Hematopoietic multipotent progenitor cell treated with erythropoietin and hydrocortisone succinate and interleukin-3 and kit ligand, for 8 days (in vitro differentiated cells): ENCODE data around the gene PEAK1.

Experiments used
- DNase-seq: peaks from one replicate; pipeline ENCODE4 v3.0.0-alpha.2; 2015

Gene PEAK1

DNA sequence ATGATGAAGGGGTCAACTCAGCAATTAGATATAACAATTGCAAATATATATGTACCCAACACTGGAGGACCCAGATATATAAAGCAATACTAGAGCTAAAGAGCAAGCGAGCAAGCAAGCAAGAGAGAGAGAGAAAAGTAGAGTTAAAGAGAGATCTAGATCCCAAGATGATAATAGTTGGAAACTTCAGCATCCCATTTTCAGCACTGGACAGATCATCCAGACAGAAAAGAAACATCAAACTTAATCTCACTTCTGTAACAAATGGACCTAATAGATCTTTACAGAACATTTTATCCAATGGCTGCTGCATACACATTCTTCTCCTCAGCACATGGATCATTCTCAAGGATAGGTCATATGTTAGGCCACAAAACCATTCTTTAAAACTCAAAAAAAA lies 23.2 kb downstream of the PEAK1 start:
- DNase-seq, result no peak

- DNase-seq, result no peak
Observed at GRCh38 chr15:77395013-77395774, 24.7 kb downstream of the PEAK1 start.

- no peak for DNase-seq
Observed at GRCh38 chr15:77393471-77393840, 26.4 kb downstream of the PEAK1 start.

DNA sequence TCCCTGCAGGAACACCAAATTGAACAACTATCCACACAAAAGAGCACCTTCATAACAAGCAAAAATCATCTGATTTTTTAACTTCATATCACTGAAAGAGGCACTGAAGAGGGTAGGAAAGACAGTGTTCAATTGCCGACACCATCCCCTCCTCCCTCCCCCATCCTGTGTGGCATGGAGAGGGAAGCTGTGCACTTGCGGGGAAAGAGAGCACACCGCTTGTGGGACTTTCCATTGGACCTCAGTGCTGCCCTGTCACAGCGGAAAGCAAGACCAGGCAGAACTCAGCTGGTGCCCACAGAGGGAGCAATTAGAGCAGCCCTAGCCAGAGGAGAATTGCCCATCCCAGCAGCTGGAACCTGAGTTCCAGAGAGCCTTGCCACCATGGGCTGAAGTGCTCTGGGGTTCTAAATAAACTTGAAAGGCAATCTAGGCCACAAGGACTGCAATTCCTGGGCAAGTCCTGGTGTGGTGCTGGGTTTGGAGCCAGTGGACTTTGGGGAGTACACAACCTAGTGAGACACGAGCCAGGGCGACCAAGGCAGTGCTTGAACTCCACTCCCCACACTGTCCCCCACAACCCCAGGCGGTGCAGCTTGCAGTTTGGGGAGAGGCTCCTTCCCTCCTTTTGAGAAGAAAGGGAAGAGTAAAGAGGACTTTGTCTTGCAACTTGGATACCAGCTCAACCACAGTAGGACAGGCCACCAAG lies 27.0 kb downstream of the PEAK1 start:
- DNase-seq, result no peak

GRCh38 chr15:77391372-77391951 lies 28.4 kb downstream of the PEAK1 start:
- no peak for DNase-seq

GRCh38 chr15:77387365-77388105 lies 32.4 kb downstream of the PEAK1 start:
- DNase-seq, result peak; percentile 39

GRCh38 chr15:77386626-77387025 lies 33.3 kb downstream of the PEAK1 start:
- DNase-seq, result no peak

GRCh38 chr15:77384589-77385359 lies 35.1 kb downstream of the PEAK1 start:
- no peak for DNase-seq

- DNase-seq, result no peak
Observed at GRCh38 chr15:77384086-77384485, 35.8 kb downstream of the PEAK1 start.

DNA sequence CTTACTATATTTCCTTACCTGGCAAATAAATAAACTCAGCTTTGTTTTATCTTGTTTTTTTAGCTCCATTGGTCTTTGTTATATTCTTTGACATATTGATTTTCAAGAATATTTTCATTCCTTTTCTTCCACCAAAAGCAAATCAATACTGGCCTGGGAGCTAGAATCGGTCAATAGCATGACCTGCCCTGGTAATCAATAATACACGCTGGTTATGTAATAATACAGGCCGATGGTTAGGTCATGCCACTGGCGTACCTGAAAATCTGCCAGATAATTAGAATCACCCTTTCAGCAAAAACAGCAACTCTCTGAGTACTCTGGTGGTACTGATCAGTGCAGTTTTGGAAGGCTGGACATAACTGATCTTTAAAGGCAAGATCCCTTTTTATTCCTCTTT lies 39.9 kb downstream of the PEAK1 start:
- no peak for DNase-seq

- DNase-seq, result no peak
Observed at GRCh38 chr15:77376770-77377169, 43.1 kb downstream of the PEAK1 start.

- DNase-seq, result no peak
Observed at GRCh38 chr15:77375133-77375532, 44.8 kb downstream of the PEAK1 start.

DNA sequence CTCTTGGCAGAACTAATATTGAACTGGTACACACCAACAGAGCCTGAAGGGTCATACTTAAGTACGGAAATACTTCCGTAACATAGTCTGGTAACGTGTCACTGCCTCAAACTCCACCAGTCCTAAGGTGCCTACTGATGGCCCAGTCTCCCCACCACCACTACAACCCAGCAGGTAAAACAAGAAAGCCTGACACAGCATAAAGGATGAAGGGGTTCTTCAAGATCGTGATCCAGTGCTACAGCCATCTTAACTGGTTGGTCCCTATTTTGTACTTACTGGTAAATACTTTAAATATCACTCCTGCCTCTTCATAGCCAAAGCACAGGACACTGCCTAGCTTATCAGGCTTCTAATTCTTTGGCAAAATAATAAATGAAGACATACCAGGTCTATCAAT lies 46.5 kb downstream of the PEAK1 start:
- no peak for DNase-seq

GRCh38 chr15:77371850-77372563 lies 47.9 kb downstream of the PEAK1 start:
- DNase-seq, result no peak

DNA sequence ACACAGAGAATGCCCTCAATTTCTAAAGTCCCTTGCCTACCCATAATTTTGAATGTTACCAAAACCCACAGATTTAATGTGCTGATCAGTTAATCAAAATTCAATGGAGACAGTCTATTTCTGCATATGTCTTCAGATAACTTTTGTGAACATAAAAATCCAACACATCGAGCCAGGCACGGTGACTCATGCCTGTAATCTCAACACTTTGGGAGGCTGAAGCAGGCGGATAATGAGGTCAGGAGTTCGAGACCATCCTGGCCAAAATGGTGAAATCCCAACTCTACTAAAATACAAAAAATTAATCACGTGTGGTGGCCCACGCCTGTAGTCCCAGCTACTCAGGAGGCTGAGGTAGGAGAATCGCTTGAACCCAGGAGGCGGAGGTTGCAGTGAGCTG lies 49.3 kb downstream of the PEAK1 start:
- no peak for DNase-seq

DNA sequence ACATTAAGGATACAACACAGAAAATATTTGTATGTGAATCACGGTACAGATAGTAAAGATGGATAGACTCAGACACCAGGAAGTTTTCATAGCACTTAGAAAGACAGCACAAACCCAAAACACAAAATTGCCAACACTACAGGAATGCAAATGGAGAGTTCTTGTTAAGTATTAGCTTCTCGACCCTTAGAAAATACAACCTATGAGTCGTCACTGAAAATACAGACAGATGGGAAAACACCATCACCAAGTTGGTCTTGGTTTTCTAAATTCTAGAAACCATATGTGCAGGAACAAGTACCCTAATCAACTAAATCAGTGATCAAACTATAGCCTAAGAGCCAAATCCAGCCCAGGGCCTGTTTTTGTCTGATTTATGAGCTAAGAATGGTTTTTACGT lies 50.7 kb downstream of the PEAK1 start:
- no peak for DNase-seq

GRCh38 chr15:77367631-77368030 lies 52.3 kb downstream of the PEAK1 start:
- no peak for DNase-seq

DNA sequence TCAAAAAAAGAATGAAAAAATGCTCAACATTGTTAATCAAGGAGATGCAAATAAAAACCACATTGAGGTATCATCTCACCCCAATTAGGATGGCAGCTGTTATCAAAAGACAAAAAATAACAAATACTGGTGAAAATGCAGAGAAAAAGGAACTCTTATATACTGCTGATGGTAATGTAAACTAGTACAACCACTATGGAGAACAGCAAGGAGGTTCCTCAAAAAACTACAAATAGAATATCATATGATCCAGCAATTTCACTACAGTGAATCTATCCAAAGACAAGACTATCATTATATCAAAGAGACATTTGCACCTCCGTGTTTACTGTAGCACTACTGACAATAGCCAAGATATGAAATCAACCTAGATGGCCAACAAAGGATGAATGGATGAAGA lies 58.4 kb downstream of the PEAK1 start:
- no peak for DNase-seq

- DNase-seq, result no peak
Observed at GRCh38 chr15:77358545-77359240, 61.2 kb downstream of the PEAK1 start.

DNA sequence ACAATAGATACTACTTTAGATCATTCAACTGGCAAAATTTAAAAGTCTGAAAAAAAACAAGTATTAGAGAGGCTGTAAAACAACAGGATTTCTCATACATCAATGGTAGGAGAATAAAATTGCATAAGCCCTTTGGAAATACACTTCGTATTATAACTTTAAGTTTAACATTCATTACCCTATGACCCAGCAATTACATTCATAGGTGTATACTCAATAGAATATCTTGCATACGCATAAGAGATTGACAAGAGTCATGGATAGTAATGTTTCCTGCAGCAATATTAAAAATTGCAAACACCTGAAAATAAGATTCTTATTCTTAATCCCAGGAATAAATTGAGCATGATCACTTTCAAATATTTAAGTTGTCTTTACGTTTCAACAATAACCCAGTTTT lies 63.6 kb downstream of the PEAK1 start:
- DNase-seq, result no peak

- DNase-seq, result no peak
Observed at GRCh38 chr15:77355321-77355720, 64.6 kb downstream of the PEAK1 start.
